HCT116 (cell line): ENCODE results near the gene ZBBX.

ENCODE experiments used
- EZH2 ChIP-seq: fragments of 200-600 bp; sonication (generic); IDR thresholded peaks from 2 replicates; pipeline ENCODE4 v1.6.1; 2017; ENCODE audit warnings: antibody characterized with exemption, mixed run types
- YY1 ChIP-seq: IDR thresholded peaks from 2 replicates; pipeline ENCODE4 v1.6.1; 2011; ENCODE audit warnings: low read length, low read depth, moderate library complexity, mild to moderate bottlenecking; ENCODE audit not compliant: insufficient replicate concordance; ENCODE audit errors: extremely low read depth
- ZBTB33 ChIP-seq: IDR thresholded peaks from 2 replicates; pipeline ENCODE4 v1.6.1; 2011; ENCODE audit warnings: mild to moderate bottlenecking, low read length, moderate library complexity; ENCODE audit not compliant: insufficient replicate concordance; ENCODE audit errors: extremely low read depth
- TF ChIP-seq, protein P1 (sequence below), 3 experiments: fragments of 200-600 bp in 1 of 3; sonication (generic) in 1 of 3; IDR thresholded peaks in 2 of 3; conservative IDR thresholded peaks in 1 of 3; 2 replicates each; pipeline ENCODE4 v1.5.1; 2012 to 2017; ENCODE audit warnings: low read depth in 2 of 3, low read length in 2 of 3, antibody characterized with exemption in 1 of 3, borderline replicate concordance in 1 of 3, control low read depth in 1 of 3, mild to moderate bottlenecking in 1 of 3, mixed read lengths in 1 of 3, mixed run types in 1 of 3, moderate library complexity in 1 of 3; ENCODE audit not compliant: insufficient read depth in 1 of 3

- TF ChIP-seq EZH2 (no peak), ZBTB33 (no peak), YY1 (no peak)
- TF ChIP-seq, protein P1, sequence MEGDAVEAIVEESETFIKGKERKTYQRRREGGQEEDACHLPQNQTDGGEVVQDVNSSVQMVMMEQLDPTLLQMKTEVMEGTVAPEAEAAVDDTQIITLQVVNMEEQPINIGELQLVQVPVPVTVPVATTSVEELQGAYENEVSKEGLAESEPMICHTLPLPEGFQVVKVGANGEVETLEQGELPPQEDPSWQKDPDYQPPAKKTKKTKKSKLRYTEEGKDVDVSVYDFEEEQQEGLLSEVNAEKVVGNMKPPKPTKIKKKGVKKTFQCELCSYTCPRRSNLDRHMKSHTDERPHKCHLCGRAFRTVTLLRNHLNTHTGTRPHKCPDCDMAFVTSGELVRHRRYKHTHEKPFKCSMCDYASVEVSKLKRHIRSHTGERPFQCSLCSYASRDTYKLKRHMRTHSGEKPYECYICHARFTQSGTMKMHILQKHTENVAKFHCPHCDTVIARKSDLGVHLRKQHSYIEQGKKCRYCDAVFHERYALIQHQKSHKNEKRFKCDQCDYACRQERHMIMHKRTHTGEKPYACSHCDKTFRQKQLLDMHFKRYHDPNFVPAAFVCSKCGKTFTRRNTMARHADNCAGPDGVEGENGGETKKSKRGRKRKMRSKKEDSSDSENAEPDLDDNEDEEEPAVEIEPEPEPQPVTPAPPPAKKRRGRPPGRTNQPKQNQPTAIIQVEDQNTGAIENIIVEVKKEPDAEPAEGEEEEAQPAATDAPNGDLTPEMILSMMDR (IDR thresholded peaks at IDR 0.05 in 2 of 3, conservative IDR thresholded peaks at IDR 0.05 in 1 of 3; ENCODE audit: borderline replicate concordance in 1 of 3, insufficient read depth in 1 of 3, low read depth in 2 of 3, low read length in 2 of 3), result no peak
Observed at GRCh38 chr3:167382155-167382554, 2.1 kb upstream of the ZBBX start.
